Measurements from ENCODE around the gene ADAMTSL5.

Gene ADAMTSL5

DNA sequence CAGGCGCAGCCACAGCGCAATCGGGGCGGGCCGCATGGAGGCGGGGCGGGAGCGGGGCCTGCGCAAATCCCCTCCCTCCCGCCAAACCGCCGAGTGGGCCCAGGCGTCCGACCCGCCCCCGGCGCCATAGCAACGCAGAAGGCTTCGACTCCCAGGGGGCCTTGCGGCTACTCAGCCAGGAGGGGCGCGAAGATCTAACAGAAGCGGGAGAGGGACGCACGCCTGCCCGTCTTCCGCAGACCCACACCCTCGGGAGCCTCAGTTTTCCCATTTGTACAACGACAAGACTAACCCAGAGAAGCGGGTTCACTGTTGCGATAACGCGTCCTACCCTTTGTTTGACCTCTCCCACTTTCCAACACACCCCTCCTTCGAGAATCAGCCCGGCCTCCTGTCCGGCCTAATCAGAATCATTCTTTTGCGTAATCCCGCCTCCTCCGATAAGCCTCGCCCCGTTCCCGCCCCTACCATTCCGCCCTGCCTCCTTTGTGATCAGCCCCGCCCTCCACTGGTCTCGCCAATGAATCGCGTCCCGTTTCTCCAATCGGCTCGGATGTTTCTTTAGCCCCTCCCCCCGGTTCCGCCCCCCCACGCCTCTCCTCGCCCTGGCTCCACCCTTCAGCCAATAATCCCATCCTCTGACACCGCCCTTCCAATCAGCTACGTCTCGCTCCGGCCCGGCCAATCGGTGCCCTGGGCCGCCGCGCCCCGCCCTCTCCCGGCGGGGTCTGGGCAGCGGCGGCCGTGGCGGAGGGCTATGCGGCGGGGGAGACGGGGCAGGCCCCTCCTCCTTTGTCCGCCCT, 22.3 kb downstream of the ADAMTSL5 start, which contains the start of gene PCSK4:
TSS of gene PCSK4 (minus strand) at position 40 of the 803 bp plus-strand sequence. CDS start at position 36, 4 bp downstream.
- H3K4me3 ChIP-seq (ENCODE audit: low read length) = peak within 1 kb of the TSS; percentile 55; the same call in 1 of the 2 replicates
- no peak for TF ChIP-seq ZNF274 (IDR thresholded peaks at IDR 0.05; ENCODE audit: low read depth, low read length)

GRCh38 chr19:1489463-1490310, 23.1 kb downstream of the ADAMTSL5 start:
- TF ChIP-seq ZNF274 (IDR thresholded peaks at IDR 0.05; ENCODE audit: low read depth, low read length) = no peak
- H3K4me3 ChIP-seq (ENCODE audit: low read length) = peak overlapping the region; percentile 32; the same call in 1 of the 2 replicates

DNA sequence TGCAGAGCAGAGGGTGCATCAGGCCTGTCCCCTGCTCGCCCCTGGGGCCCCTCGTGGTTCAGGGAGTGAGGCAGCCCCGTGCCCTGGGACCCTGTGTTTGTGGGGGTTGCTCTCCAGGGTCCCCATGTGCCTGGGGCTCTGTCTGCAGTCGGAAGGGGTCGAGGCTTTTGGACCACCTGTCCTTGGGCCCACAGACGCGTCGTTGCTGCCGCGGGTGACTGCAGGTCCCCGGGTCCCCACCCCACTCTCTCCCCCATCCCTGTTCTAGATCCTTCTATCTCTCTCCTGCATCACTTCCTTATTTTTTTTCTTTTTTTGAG, 24.6 kb downstream of the ADAMTSL5 start:
- no peak overlapping the region for H3K4me3 ChIP-seq (ENCODE audit: low read length)
- no peak for TF ChIP-seq ZNF274 (IDR thresholded peaks at IDR 0.05; ENCODE audit: low read depth, low read length)

DNA sequence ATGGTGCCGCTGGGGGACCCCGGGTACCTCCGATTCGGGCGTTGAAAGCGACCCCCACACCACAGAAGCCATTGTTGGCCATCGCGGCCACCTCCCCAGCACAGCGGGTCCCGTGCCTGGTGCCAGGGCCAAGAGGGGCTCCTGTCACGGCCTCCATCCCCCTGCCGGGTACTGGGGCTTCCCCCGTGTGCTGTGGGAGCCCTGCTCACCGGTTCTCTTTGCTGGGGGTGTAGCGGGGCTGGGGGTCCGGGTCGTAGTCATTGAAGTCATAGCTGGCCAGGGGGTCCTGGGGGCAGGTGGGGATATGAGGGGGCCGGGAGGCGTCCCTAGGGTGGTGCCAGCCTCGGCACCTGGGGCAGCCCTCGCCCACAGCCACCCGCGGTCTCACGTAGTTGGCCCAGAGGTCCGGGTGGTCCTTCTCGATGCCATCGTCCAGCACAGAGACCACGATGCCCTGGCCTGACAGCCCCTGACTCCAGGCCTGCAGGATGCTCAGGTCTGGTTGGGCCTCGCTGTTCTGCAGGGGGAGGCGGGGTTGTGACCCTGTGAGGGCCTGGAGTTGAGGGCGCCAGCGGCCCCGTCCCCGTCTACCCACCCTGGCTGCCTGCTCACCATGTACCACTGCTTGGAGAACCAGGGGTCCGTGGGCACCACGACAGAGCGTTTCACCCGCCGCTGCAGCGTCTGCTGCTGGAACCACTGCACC, 25.1 kb downstream of the ADAMTSL5 start:
- no peak for TF ChIP-seq ZNF274 (IDR thresholded peaks at IDR 0.05; ENCODE audit: low read depth, low read length)
- no peak overlapping the region for H3K4me3 ChIP-seq (ENCODE audit: low read length)

DNA sequence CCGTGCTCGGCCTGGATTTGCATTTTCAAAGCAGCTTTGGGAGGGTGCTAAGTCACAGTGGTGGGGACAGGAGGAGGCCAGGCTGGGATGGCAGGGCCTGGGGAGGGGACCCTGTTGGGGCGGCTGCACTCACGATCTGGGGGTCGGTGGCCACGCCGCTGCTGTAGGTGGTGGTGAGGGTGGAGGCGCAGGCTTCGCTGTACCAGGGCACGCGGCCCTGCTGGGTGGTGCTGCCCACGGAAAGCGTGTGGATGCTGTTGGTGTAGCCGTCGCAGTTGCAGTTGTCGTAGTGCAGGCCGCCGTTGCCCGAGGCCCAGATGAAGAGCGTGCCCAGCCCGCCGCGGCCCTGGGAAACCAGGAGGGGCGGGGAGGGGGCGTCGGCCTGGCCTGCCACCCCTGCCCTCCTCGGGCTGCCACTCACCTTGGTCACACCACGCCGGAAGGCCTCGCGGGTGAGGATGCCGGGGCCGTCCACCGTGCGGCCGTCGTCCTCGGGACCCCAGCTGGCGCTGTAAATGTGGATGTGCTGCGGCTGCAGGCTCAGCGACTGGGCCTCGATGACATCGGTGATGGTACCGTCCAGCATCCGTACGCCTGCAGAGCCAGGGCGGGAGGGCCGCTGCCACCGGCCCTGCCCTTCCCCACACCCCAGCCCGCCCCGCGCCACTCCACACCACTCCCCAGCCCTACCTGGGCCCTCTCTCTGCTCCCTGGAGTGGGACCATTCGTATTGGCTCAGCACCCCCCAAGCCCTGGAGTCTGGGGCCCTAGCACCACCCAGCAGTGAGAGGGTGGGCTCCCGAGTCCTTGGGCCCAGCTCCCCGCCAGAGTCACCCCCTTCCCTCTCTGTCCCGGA, 25.9 kb downstream of the ADAMTSL5 start:
- TF ChIP-seq ZNF274 (IDR thresholded peaks at IDR 0.05; ENCODE audit: low read depth, low read length) = no peak

DNA sequence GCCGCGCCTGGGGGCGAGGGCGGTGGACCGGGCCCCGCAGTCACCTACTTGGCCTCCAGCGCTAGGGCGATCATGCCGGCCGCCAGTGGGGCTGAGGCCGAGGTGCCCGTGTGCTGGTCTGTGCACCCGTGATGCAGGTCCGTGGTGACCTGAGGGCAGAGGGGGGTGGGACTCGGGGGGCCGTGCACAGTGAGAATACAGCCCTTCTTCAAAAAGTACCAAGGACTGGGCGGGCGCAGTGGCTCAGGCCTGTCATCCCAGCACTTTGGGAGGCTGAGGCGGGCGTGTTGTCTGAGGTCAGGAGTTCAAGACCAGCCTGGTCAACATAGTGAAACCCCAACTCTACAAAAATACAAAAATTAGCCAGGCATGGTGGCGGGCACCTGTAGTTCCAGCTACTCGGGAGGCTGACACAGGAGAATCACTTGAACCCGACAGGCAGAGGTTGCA, 28.8 kb downstream of the ADAMTSL5 start:
- no peak for TF ChIP-seq ZNF274 (IDR thresholded peaks at IDR 0.05; ENCODE audit: low read depth, low read length)
- no peak overlapping the region for H3K4me3 ChIP-seq (ENCODE audit: low read length)

More for the DNA sequence above, 25.9 kb downstream of the ADAMTSL5 start:
- H3K4me3 ChIP-seq (ENCODE audit: low read length) = no peak overlapping the region

DNA sequence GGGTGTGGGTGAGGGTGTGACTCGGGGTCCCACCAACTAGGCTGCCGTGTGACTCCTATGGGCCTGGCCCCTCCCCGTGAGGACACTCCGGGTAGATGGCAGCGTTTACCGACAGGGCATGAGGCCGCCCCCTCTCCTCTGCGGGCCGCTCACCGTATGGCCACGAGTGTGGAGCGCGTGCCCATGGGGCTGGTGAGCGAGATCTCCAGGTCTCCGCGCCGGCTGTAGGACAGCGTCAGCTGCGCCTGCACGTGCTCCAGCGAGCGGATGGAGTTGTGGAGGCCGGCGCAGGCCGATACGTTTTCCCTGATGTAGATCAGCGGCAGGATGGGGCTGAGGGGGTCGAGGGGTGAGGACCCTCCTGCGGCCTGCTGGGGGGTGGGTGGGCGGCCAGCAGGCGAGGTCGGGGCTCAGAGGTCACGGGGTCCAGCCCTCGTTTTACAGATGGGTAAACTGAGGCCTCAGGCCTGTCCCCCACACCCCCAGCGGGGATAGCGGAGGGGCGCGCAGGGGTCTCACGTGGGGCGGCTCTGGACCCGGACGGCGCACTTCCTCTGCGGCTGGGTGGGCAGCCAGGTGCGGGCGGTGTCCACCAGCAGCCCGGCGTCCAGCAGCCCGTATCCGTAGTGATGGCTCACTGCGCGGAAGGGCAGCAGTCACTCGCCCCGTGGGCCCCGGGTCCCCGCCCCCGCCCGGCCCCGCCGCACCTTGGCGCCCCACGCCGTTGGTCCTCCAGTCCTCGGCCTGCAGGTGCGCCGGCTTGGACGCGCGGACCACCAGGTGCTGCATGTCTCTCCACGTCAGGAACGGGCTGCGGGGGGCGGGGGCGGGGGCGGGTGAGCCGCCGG, 29.5 kb downstream of the ADAMTSL5 start:
- TF ChIP-seq ZNF274 (IDR thresholded peaks at IDR 0.05; ENCODE audit: low read depth, low read length) = no peak

GRCh38 chr19:1482361-1483130, 30.3 kb downstream of the ADAMTSL5 start:
- TF ChIP-seq ZNF274 (IDR thresholded peaks at IDR 0.05; ENCODE audit: low read depth, low read length) = no peak
- no peak overlapping the region for H3K4me3 ChIP-seq (ENCODE audit: low read length)

More for the DNA sequence above, 29.5 kb downstream of the ADAMTSL5 start:
- H3K4me3 ChIP-seq (ENCODE audit: low read length) = no peak overlapping the region

- H3K4me3 ChIP-seq (ENCODE audit: low read length) = no peak overlapping the region
- TF ChIP-seq ZNF274 (IDR thresholded peaks at IDR 0.05; ENCODE audit: low read depth, low read length) = no peak
These were observed 30.9 kb downstream of the ADAMTSL5 start for GRCh38 chr19:1481893-1482360.

DNA sequence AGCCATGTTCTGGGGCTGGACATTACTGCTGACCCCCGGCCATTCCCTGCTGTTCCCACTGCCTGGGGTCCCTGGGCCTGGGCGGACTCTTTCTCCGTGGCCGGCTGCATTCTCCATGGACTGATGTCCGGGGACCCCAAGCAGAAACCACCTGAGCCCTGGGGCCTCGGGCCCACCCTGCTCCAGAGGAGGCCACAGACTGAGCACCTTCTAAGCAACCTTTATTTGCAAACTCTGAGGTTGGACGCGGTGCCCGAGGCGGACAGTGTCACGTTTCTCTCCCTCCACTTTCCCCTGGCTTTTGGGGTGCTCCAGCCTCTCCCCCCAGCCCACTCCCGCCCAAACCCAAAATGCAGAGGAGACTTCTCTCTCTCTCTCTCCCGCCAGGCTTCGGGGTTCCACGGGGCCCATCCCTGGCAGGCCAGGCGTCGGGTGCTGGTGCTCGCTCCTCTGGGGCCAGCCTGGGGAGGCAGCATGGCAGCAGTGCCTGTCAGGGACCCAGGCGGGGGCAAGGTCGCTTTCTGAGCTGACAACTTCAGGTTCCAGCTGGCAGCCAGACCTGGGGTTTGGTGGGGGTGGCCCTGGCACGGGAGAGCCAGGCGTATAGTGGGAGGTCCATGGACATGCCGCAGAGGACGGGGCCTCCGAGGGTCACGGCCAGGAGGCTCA, 31.5 kb downstream of the ADAMTSL5 start:
- H3K4me3 ChIP-seq (ENCODE audit: low read length) = no peak overlapping the region
- no peak for TF ChIP-seq ZNF274 (IDR thresholded peaks at IDR 0.05; ENCODE audit: low read depth, low read length)

All from GM08714 (cell line).